ENCODE measurements around the gene ZDHHC16.

ZDHHC16 gene

GRCh38 chr10:97454330-97455036 is 8.5 kb downstream of the ZDHHC16 start:
- no peak overlapping the region for H3K4me3 ChIP-seq (ENCODE audit: low read depth, low read length)
- no peak for DNase-seq (ENCODE audit: low read depth)
- no peak for TF ChIP-seq CTCF (IDR thresholded peaks at IDR 0.05; ENCODE audit: insufficient read depth, low read depth, low read length, missing control alignments)

GRCh38 chr10:97456034-97456685 is 10.2 kb downstream of the ZDHHC16 start:
- no peak for DNase-seq (ENCODE audit: low read depth)
- no peak for TF ChIP-seq CTCF (IDR thresholded peaks at IDR 0.05; ENCODE audit: insufficient read depth, low read depth, low read length, missing control alignments)
- H3K4me3 ChIP-seq (ENCODE audit: low read depth, low read length), result no peak overlapping the region

- no peak for TF ChIP-seq CTCF (IDR thresholded peaks at IDR 0.05; ENCODE audit: insufficient read depth, low read depth, low read length, missing control alignments)
- no peak for DNase-seq (ENCODE audit: low read depth)
- no peak overlapping the region for H3K4me3 ChIP-seq (ENCODE audit: low read depth, low read length)
These were observed 10.7 kb downstream of the ZDHHC16 start for GRCh38 chr10:97456686-97457065.

- DNase-seq (ENCODE audit: low read depth), result no peak
- TF ChIP-seq CTCF (IDR thresholded peaks at IDR 0.05; ENCODE audit: insufficient read depth, low read depth, low read length, missing control alignments), result no peak
These were observed 13.1 kb downstream of the ZDHHC16 start for GRCh38 chr10:97459111-97459510.

GRCh38 chr10:97459933-97460332 is 14.0 kb downstream of the ZDHHC16 start:
- no peak for TF ChIP-seq CTCF (IDR thresholded peaks at IDR 0.05; ENCODE audit: insufficient read depth, low read depth, low read length, missing control alignments)
- H3K4me3 ChIP-seq (ENCODE audit: low read depth, low read length), result no peak overlapping the region
- DNase-seq (ENCODE audit: low read depth), result no peak

More at GRCh38 chr10:97459111-97459510, 13.1 kb downstream of the ZDHHC16 start:
- H3K4me3 ChIP-seq (ENCODE audit: low read depth, low read length), result no peak overlapping the region

GRCh38 chr10:97462309-97462708 is 16.3 kb downstream of the ZDHHC16 start:
- TF ChIP-seq CTCF (IDR thresholded peaks at IDR 0.05; ENCODE audit: insufficient read depth, low read depth, low read length, missing control alignments), result no peak
- no peak for DNase-seq (ENCODE audit: low read depth)
- no peak overlapping the region for H3K4me3 ChIP-seq (ENCODE audit: low read depth, low read length)
